Right renal cortex interstitium (tissue), 3 donors: ENCODE data around the gene CDH13. TPM values are rescaled to one million over a fixed set of nuclear protein-coding genes. Genes with fewer than 3 reads are reported as not detected.

ENCODE experiments used
- DNase-seq, 3 donors: peaks; one replicate each; pipeline ENCODE4 v3.0.0-alpha.2; 2013; ENCODE audit warnings: low read depth in 3 of 3, low spot score in 2 of 3
- polyA plus RNA-seq, 3 donors: library from polyadenylated mRNA; unstranded; fragments of 120-200 nt; gene quantifications; one replicate each; pipeline ENCODE4 v1.2.1, GENCODE V29; 2013; ENCODE audit not compliant: insufficient read length in 3 of 3

The CDH13 gene
- polyA plus RNA-seq, 3 donors = 9.4 to 16.2 (median 14.7) TPM

DNA sequence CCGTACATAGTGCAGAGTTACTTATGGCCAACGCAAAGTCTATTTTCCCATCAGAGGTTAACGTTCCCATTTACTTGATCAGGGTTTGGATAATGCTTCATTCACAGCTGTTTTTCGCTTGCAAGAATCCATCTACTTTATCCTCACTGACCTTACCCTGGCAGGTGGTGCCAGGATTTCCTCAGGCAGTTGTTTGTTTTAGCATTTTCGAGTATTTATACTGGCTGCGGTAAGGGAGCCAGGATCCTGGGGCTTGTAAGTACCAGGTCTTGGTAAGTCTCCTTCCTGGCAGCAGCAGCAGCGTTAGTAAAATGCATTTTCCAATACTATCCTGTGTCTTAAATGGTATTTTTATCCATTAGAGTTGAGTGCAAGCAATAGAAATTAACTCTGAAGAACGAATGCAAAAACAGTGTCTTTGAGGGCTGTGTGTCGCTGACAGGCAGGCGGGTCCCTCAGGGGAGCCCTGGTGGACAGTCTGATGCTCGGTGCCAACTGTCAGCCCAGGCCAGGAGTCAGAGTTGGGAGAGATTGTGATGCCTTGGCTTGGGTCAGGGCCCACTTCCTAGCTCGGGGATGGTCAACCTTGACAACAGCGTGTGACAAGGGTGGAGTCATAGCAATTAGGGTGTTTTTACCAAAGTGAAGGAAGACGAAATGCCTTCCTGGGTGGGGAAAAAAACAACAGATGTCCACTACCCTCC lies 1088.6 kb downstream of the CDH13 start:
- DNase-seq = no peak

DNA sequence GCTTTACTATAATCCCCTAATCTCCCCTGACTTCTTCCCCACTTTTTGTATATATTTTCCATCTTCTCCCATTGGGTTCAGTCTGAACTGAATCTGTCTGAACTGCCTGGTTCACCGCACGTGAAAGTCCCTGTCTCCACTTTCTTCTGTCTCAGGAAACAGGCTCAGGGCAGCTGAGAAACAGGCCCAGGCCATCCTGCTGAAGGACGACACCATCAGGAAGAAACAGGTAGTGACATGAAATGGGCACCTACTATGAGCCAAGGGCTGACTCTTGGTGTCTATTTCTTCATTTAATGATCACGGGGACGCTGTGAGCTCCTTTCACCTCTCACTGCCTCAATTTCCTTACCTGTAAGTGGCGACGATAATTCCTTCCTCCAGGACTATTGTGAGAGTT lies 1090.5 kb downstream of the CDH13 start:
- DNase-seq = no peak

DNA sequence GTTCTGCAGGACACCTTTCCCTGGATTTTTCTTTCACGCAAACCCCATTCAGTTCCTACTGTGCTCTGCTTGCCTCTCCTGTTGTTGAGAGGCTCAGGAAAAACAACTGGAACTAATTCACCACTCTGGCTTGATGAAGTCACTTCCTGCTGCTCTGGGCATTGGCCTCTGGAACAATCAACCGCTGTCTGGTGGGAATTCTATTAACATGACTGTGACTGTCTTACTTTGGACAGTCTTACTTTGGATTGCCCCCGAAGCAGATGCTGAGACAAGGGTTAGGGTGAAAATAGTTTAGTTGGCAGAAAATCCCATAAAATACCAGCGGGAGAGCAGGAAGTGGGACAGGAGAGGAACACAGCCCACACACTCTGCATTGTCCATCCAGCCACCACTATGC lies 1091.0 kb downstream of the CDH13 start:
- no peak for DNase-seq

- DNase-seq = no peak
Observed at GRCh38 chr16:83720213-83720612, 1093.4 kb downstream of the CDH13 start.

GRCh38 chr16:83720981-83721380 lies 1094.2 kb downstream of the CDH13 start:
- DNase-seq = no peak

DNA sequence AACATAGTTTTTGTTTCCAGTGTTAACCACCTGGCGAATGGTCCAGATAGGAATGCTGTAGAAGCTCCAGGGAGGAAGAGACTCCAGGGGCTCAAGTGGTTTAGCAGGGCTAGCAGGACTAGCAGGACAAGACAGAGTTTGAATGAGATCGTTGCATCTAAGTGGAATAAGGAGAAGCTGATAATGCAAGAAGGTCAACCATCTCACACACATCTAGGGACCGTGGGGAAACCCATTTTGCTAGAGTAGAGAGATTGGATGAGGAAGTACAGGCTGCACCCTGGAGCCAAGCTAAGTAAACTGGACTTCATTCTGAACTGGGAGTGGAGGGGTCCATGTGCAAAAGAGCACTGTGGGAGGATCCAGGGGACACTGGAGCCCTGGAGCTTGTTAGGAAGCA lies 1094.9 kb downstream of the CDH13 start:
- no peak for DNase-seq

DNA sequence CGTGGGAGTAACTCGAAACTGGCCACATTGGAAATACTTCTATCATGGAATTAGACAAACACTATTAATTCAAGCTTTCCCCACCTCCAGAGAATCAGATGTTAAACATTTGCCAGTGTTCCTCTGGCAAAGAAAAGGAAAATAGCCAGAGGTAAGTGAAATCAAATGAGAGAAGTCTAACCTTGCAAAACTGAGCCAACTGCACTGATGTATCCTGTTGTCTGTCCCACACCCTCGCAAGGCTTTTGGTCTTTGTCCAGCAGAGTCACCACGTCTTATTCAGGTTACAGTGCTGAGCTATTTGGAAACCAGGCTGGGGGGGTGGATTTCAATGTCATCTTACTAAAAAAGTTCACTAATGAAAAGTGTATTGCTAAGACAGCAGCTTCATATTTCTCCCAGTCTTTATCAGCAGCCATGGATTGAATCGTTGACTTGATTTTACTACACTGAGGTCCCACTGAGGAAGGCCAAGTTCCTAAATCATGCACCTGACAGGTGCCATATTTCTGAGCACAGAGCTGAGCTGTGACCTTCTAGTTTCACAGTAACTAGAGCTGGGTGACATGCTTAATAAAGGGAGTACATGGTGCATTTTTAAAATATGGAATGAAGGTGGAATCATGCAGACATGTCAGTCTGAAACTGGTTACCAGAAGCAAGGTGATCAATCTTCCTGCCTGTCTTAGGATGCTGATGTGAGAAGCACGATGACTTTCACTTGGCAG lies 1095.9 kb downstream of the CDH13 start:
- no peak for DNase-seq

GRCh38 chr16:83723244-83723643 lies 1096.5 kb downstream of the CDH13 start:
- DNase-seq = no peak

- DNase-seq = no peak
Observed at GRCh38 chr16:83723901-83724300, 1097.1 kb downstream of the CDH13 start.

- DNase-seq = no peak
Observed at GRCh38 chr16:83724585-83724984, 1097.8 kb downstream of the CDH13 start.

GRCh38 chr16:83725313-83725712 lies 1098.5 kb downstream of the CDH13 start:
- DNase-seq = no peak

DNA sequence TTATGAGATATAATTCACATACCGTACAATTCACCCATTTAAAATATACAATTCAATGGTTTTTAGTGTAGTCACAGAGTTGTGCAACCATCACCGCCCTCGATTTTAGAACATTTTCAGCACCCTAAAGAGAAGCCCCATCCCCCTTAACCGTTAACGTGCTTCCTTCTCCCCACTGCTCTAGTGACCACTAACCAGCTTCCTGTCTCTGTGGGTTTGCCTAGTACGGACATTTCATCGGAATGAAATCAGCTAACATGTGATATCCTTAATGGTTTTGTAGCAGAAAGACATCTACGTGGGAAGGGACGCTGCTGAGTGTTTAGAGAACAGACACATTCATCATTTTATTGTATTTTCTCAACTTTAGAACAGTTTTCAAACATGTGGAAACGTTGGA lies 1100.2 kb downstream of the CDH13 start:
- DNase-seq = no peak

- DNase-seq = no peak
Observed at GRCh38 chr16:83727751-83728352, 1101.1 kb downstream of the CDH13 start.

- no peak for DNase-seq
Observed at GRCh38 chr16:83728492-83728891, 1101.7 kb downstream of the CDH13 start.

GRCh38 chr16:83730812-83731211 lies 1104.0 kb downstream of the CDH13 start:
- DNase-seq = no peak

GRCh38 chr16:83732536-83732935 lies 1105.8 kb downstream of the CDH13 start:
- DNase-seq = no peak

GRCh38 chr16:83733301-83733700 lies 1106.5 kb downstream of the CDH13 start:
- no peak for DNase-seq

GRCh38 chr16:83734136-83734535 lies 1107.4 kb downstream of the CDH13 start:
- DNase-seq = no peak

DNA sequence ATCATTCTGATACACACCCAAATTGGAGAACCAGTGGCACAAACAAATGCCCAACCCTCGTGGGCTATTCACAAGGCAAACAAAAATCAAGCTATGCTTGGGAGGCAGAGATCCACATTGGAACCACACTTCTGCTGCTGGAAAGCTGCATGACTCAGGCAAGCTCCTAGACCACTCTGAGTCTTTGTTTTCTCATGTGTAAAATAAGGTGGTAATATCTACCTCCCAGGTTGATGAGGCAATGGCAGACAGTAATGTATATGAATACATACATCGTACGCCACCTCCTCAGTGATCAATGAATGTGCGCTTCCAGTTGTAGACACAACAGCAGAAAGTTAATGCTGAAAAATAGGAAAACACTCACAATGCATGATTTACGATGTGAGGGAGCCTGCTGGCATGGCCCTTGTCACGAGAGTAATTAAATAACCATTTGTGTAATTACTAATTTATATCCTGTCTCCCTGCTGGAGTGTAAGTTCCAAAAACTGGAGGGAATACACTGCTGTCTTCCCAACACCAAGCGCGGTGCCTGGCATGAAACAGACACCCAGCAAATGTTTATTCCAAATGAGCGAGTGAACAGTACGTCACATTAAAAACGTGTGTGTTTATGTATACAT lies 1111.1 kb downstream of the CDH13 start:
- DNase-seq = no peak

DNA sequence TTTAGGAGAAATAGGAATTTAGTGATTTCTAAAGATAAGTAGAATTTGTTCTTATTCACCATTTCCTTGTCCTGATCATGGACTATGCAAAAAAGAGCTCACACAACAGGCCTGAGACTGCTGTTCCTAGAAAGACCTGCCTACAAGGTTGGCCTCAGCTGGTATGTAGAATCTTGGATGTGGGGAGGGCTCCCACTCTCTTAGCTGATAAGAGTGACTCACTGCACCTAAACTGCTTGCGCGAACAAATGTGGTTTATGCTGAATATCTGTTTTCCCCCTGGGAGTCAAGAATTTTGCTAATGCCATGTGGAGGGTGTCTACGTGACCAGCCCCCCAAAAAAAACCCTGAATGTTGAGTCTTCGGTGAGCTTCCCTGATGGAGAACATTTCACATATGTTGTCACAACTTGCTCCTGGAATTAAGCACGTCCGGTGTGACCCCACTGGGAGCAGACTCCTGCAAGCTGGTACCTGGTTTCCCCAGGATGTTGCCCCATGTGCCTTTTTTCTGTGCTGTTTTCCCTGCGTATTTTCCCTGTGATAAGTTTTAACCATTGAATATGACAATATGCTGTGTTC lies 1112.2 kb downstream of the CDH13 start:
- DNase-seq = no peak
